HK-2 (cell line): ENCODE results near the gene LRRC4B.

Experiments used
- DNase-seq: peaks from one replicate; pipeline ENCODE4 v3.0.0-alpha.2; 2018; ENCODE audit not compliant: unreplicated experiment

LRRC4B gene

DNA sequence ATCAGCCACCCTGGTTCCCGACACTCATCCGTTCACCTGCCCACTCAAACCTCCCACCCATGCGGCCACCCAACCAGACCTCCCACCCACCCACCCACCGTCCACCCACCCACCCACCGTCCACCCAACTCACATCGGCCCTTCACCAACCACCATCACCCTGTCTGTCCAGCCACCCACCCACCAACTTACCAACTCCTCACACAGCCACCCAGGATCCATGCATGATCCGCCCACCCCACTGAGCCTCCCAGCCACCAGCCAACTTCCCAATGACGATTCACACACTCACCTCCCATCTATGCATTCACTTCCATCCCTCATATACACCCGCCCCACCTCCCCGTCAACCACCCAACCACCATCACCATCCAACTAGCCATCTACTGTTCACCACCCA lies 61.5 kb downstream of the LRRC4B start:
- no peak for DNase-seq

DNA sequence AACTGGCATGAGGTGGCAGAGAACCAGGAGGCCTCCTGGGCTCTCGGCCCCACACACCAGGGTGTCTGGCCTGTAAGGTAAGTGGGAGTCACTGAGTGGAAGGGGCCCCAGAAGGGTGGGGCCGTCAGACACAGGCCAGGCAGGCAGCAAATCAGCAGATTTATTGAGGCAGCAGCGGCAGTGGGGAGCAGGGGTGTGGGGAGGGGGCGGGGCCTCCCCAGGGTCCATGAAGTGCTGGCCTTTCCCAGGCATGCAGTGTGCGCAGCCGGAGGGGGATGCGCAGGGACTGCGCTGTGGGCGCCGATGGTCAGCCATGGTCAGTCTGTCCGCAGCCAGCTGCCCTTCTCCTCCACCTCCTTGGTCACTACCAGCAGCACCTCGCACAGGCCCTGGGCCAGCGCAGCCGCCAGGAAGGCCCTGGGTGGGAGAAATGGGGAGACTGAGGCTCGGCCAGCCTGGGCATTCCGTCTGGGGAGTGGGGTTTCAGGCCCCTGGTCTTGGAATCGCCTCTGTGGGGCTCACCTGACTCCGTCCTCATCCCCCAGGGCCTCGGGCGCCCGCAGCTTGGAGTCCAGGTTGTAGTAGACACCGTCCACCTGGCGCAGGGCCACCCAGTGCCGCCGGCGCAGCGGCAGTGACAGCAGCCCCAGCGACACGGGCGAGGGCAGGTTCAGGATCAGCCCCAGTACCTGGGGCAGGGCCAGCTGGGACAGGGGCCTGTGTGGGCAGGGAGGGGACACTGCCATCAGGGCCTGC lies 62.2 kb downstream of the LRRC4B start:
- no peak for DNase-seq

DNA sequence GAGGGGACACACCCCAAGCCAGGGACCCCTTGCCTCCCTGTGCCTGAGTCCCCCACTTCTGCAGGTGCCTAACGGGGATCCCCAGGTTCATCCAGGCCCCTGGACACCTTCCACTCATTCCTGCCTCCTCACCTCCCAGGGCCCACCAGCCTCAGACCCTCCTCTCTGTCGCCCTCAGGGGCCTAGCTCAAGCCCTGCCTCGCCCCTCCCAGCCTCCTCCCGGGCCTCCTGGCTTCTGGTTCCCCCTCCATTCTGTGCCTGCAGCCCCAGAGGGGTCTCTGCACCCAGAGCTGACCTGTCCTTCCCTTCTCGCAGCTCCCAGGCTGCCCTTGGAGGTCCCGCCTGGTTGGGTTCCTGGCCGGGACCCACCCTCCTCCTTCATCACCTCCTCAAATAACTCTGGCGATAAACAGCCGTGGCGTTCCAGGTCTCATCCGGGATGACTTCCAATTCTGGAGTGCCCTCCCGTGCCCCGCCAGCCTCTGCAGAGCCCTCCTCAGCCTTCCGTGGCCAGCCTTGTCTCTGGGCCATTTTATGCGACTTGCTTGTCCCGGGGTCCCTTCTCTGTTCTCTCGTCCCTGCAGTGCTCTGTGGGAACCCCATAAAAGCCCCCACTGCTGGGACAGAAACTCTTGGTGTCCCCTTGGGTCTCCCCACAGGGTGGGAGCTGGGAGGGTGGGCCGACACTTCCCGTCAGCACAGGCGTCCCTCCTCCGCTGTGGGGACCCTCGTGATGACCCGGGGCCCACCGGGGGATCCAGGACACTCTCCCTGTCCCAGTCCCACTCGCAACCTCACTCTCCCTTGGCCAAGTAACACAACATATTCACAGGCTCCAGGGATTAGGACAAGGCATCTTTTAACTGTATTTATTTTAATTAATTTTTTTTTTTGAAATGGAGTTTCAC lies 66.4 kb downstream of the LRRC4B start:
- DNase-seq: no peak

DNA sequence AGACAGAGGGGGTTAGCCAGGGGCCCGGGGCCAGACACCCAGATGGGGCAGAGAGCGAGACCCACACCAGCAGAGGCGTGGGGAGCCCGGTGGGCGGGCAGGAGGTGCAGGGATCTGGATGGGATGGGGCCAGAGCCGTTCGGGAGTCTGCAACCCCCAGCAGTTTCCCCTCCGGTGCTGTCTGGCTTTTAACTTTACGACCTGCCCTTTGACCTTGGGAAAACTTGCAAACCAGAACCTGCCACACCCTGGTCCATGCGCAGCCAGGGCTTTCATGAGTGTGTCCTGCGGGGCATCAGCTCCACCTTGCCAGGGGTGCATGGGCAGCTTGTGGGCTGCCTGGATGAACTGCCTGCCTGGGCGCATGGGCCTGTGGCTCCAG lies 67.1 kb downstream of the LRRC4B start:
- DNase-seq: no peak

DNA sequence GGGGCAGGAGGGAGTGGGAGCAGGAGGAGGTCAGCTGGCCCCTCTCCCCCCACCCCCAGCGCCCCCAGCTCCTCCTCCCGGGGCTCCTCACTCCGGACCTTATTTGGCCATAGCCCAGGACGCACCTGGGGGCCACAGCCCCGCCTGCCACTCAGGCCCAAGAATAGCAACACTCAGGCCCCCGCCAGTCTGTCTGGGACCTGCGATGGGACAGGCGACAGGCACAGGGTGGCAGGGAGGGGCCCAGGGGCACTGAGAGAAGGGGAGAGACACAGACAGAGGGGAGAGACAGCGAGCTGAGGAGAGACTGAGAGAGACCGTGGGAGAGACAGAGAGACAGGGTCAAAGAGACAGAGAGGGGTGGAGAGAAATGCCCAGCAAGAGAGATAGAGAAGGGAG lies 67.5 kb downstream of the LRRC4B start:
- DNase-seq: no peak

DNA sequence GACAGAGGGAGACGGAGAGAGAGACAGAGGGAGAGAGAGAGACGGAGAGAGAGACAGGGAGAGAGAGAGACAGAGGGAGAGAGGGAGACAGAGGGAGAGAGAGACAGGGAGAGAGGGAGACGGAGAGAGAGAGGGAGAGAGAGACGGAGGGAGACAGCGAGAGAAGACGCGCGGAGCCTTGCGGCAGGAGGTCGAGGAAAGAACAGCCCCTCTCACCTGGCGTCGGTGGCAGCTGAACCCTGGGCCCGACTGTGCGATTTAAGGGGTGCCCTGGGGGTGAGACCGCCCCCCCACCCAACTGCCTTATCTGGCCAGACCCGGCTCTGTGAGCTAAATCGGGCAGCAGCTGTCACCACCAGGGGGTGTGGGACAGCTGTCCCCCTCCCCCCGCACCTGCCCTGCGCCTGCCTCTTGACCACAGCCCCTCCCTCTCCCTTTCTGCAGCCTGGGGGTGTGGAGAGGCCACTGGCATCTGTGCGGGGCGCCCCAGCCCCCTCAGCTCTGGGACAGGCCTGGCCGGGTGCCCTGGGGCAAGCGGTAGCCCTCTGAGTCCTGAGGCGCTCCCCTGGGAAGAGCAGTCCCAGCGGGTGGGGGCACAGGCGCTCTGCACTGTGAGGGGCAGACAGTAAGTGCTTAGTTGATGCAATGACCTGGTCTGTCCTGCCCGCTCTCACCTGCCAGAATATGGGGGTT lies 68.0 kb downstream of the LRRC4B start:
- DNase-seq: no peak

DNA sequence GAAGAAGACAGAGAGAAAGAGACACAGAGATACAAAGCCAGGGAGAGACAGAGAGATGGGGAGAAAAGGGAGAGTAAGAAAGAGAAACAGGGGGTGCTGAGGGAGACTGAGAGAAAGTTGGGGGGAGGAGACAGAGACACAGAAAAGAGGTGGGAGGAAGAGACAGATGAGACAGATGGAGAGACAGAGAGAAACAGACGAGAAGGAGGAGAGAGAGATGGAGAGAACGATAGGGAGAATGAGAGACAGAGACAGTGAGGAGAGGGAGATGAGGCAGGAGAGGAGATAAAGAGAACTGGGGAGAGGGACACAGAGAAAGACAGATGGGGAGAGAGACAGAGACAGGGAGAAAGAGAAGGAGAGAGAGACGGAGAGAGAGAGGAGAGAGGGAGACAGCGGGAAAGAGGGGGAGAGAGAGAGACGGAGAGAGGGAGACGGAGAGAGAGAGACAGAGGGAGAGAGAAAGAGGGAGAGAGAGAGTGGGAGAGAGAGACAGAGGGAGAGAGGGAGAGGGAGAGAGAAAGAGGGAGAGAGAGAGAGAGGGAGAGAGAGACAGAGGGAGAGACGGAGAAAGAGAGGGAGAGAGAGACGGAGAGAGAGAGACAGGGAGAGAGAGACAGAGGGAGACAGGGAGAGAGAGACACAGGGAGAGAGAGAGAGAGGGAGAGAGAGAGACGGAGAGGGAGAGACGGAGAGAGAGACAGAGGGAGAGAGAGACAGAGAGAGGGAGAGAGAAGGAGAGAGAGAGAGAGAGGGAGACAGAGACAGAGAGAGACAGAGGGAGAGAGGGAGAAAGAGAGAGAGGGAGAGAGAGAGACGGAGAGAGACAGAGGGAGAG lies 69.8 kb downstream of the LRRC4B start:
- no peak for DNase-seq

DNA sequence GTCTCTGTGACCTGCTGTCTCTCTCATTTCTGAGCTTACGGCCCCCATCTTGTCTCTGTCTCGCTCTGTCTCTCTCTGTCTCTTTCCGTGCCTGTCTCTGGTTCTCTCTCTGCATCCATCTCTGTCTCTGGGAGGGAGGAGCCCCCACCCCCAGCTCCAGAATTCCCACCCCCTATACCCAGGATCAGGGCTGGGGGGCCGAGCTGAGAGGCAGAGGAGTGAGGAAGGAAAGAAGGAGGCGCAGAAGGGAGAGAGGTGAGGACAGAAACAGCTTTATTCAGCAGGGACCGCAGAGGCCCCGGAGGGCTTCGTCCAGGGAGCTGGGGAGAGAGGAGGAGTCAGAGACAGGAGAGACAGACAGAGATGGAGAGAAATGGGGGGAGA lies 71.2 kb downstream of the LRRC4B start:
- no peak for DNase-seq

DNA sequence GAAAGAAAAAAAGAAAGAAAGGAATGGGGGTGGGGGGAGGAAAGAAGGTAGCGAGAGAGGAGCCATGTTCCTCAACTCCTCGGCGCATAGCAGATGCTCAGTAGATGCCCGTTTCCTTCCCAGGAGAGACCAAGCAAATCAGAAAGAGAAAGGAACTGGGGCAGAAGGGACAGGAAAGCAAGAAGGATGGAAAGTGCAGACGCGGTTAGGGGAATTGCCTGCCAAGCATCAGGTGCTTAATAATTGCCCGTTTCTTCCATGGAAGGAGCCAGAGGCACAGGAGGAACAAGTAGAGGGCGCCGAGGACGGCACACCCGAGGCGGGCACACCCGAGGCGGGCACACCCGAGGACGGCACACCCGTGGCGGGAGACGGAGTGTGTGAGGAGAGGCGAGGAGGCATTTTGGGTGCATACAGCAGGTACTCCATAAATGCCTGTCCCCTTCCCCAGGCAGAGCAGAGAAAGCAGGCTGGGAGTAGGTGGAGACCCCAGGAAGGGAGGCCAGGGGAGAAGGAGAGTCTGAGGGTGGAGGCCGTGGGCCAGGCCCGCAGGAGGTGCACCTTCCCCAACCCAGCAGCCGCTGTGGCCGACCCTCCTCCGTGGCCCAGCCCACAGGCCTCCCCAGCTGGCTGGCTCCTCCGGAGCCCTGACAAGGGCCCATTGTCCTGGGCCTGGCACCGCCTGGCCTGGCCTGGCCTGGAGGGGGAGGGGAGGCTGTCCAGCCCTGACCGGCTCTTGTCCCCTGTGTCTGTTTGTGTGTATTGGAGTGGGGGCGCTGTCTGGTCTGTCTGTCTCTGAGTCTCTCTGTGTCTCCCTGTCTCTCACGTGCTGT lies 71.8 kb downstream of the LRRC4B start:
- DNase-seq: no peak

DNA sequence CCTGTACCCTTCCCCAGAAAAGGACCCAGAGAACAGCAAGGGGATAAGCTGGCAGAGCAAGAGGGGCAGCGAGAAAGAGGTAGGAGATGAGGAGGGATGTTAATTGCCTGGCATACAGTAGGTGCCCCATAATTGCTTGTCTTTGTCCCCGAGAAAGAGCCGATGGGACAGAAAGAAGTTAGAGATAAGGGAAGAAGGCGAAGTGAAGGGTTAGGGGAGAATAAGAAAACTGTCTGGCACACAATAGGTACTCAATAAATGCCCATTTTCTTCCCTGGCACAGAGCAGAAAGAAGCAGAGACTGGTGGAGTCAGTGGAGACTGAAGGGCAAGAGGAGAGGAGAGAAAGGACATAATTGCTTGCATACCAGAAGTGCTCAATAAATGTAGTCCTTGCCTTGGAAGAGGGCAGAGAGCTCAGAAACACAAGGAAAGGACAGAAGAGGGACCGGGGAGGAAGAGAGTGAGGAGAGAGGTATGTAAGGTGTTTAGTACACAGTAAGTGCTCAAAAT lies 73.2 kb downstream of the LRRC4B start:
- DNase-seq: no peak

DNA sequence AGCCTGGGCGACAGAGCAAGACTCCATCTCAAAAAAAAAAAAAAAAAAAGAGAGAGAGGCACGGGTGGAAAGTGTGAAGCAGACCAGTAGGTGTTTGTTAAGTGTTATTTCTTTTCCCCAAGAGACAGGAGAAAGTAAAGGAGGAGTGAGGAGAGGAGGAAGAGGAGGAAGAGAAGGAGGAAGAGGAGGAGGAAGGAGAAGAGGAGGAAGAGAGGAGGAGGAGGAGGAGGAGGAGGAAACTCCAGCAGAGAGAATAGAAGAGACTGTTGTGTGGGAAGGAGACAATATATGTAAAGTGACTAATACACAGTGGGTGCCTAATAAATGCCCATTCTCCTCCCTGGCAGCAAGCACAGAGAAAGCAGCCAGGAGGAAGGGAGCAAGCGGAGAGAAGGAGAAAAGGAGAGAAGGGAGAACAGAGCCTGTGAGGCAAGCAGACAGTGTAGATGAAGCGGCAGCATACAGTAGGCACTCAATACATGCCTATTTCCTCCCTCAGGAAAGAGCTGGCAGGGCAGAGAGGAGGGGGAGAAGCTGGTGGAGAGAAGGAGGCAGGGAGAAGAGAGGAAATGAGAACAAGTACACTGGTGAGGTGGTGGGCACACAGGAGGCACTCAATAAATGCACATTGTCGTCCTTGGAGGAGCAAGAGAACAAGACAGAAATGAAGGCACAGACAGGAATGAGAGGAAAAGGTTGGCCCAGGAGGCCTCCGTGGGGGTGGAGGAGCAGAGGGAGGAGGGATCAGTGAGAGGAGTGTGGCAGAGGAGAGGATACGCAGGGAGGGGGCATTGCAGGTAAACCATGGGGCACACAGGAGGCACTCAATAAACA lies 73.8 kb downstream of the LRRC4B start:
- DNase-seq: no peak

DNA sequence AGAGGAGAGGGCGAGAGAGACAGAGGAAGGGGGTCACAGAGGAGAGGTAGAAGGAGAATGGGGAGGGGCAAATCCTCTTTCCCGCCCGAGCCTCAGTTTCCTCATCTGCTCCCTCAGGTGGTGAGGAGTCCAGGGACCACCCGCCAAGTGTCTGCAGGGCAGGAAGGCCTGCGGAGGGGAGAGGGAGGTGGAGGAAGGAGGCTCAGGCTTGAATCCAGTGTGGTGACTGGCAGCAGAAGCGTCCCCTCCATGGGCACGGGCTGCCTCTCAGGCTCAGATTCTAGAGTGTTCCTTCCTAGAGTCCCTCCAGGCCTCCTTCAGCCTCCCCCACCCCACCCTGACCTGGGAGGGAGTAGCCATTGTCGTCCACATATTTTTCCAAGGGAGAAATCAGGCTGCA lies 75.1 kb downstream of the LRRC4B start:
- no peak for DNase-seq

DNA sequence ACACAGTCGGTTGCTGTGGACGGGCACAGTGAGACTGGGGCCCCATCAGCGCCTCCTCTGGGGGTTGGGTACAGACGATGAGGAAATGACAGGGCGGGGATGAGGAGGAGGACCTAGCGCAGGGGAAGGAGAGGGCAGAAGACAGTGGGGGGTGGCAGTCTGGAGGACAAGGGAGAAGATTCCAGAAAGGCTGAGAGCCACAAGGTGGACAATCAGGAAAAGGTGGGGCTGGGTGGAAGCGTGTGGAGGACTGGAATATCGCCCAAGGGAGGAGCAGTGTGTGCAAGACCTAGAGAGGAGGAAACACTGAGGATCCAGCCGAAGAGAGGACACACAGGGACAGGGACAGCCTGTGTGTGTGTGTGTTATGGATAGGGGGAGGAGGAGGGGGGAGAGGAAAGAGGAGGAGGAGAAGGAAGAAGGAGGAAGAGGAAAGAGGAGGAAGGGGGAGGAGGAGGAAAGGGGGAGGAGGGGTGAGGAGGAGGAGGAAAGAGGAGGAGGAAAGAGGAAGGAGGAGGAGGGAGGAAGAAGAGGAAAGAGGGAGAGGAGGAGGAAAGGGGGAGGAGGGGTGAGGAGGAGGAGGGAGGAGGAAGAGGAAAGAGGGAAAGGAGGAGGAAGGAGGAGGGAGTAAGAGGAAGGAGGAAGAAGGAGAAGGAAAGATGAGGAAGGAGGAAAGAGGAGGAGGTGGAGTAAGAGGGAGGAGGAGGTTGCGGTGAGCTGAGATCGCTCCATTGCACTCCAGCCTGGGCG lies 75.8 kb downstream of the LRRC4B start:
- DNase-seq: no peak

DNA sequence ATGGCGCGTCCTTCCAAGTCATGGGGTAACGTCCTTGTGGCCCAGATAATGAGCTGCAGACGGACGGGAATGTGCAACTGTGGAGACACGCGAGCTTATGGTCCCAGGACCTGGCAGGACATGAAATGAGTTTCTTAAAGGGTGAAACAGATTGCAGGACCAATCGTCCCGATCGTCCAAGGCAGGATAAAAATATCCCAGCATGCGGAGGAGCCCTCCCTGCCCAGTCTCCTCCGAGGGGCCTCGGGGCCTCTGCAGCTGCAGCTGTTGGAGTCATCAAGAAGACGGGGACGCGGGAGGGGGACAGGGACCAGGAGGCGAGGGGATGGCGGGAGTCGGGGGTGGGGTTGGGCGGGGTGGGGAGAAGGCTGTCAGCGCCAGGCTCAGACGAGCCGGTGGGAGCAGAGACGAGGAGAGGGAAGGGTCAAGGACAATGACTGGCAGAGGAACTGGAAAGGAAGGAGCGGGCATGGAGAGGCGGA lies 77.2 kb downstream of the LRRC4B start:
- DNase-seq: no peak

DNA sequence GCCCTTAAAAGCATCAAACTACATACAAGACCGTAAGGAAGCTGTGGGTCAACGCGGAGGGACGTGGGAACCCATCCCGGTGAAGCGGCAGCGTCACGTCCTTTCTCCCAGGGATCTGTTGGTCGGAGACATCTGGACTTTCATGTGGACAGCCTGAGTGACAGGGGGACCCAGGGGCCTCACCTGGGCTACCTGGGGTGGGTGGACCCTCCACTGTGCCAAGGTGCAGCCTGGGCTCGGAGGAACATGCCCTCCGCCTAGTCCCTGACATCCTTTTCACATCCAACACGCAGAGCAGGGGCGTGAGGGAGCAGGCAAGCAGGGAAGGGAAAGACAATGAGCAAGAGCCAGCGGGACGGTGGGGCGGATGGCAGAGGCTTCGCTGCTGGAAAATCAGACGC lies 77.8 kb downstream of the LRRC4B start:
- DNase-seq: no peak

DNA sequence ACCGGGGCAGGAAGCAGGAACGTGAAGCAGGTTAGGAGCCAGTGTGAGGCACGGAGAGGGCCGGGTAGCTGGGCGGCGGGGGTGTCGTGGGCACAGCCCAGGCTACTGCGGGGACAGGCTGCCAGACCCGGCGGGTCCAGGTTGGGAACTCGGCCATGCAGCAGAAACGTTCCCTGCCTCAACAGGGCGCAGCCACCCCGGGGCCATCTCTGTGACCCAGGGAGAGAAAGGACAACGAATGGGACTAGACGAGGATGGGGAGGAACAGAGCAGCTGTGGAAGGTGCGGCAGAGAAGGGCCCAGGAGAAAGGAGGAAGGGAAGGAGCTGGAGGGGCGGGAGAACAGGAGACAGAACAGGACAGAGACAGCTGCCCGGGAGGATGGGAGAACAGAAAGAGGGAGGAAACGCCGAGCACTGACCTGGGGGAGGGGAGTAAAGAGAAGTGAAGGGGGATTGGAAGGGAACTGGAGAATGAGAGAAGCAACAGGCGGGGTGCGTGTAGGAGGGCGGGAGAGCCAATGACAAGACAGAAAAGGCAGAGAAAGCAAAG lies 78.7 kb downstream of the LRRC4B start:
- no peak for DNase-seq

DNA sequence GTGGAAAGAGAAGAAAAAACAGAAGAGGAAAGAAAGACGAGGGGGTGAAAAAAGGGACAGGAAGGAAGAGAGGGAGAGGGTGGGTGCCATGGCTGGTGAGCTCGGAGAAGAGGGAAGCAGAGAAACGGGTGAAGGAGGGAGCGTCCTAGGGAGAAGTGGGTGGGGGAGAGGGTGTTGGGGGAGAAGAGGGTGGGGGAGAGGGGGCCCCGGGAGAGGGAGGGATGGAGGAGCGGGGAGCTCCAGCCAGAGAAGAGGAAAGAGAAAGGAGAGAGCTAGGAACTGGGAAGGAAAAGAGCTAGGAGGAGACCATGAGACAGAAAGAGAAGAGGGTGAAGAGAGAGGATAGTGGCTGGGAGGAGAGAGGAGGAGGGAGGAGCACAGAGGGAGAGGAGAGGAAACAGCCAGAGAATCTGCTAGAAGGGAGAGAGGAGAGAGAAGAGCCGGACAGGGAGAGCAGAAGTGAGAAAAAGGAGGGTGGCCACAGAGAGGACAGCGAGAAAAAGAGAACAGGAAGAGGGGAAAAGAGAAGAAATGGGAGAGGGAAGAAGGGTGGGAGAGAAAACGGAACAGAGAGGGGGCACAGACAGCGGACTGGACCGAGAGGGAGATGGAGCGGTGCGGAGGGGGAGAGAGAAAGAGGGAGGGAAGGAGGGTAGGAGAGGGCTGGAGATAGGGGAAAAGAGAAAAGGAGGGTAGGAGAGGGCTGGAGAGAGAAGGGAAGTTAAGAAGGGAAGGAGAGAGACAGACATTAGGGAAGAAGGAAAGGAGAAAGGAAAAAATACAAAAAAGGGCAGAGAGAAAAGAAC lies 79.6 kb downstream of the LRRC4B start:
- DNase-seq: no peak
